A673 (cell line): ENCODE measurements around the gene CSNK2B. TPM values are rescaled to one million over a fixed set of nuclear protein-coding genes. Genes with fewer than 3 reads are reported as not detected.

ENCODE experiments used
- BruUV-seq: library from RNA; stranded (reverse); fragments of 400-500 nt; replicated peaks from 2 replicates; lab custom pipeline; 2021; lab: Mats Ljungman, UMichigan
- CTCF ChIA-PET: fragments of 300-600 bp; sonication (Branson Sonifier 250); formaldehyde crosslinking; loops from one replicate; lab custom pipeline; 2022; ENCODE audit warnings: antibody characterized with exemption; lab: Charles Lee
- POLR2A ChIA-PET: fragments of 300-600 bp; sonication (Branson Sonifier 250); formaldehyde crosslinking; loops from one replicate; lab custom pipeline; 2022; ENCODE audit warnings: antibody characterized with exemption; ENCODE audit not compliant: low non-redundant PET; lab: Charles Lee
- DNase-seq: peaks from one replicate; pipeline ENCODE4 v3.0.0-alpha.2; 2015; ENCODE audit warnings: low spot score
- H3K27ac ChIP-seq: fragments of 200-600 bp; sonication (generic); 2 replicates; pipeline ENCODE4 v1.5.1; 2016; ENCODE audit warnings: mixed run types, low read depth, mild to moderate bottlenecking, mixed read lengths, antibody characterized with exemption, low read length; ENCODE audit not compliant: poor library complexity, severe bottlenecking
- H3K27me3 ChIP-seq: fragments of 200-600 bp; sonication (generic); replicated peaks from 2 replicates; pipeline ENCODE4 v1.6.1; 2017; ENCODE audit warnings: mixed run types, low read depth, mild to moderate bottlenecking, mixed read lengths, antibody characterized with exemption, low read length; ENCODE audit not compliant: insufficient read depth, poor library complexity
- H3K36me3 ChIP-seq: fragments of 200-600 bp; sonication (generic); 2 replicates; pipeline ENCODE4 v1.6.1; 2016; ENCODE audit warnings: mixed run types, mild to moderate bottlenecking, mixed read lengths, antibody characterized with exemption, low read length; ENCODE audit not compliant: insufficient read depth, poor library complexity, severe bottlenecking
- H3K4me1 ChIP-seq: fragments of 200-600 bp; sonication (generic); 2 replicates; pipeline ENCODE4 v1.6.1; 2017; ENCODE audit warnings: mixed run types, mild to moderate bottlenecking, mixed read lengths, antibody characterized with exemption, low read length; ENCODE audit not compliant: insufficient read depth, poor library complexity, severe bottlenecking
- H3K4me3 ChIP-seq: fragments of 200-600 bp; sonication (generic); 2 replicates; pipeline ENCODE4 v1.5.1; 2016; ENCODE audit warnings: low read depth, mixed run types, mild to moderate bottlenecking, mixed read lengths, low read length; ENCODE audit not compliant: poor library complexity, severe bottlenecking
- H3K9me3 ChIP-seq: fragments of 200-600 bp; sonication (generic); 2 replicates; pipeline ENCODE4 v1.6.1; 2016; ENCODE audit warnings: mixed run types, low read depth, mild to moderate bottlenecking, mixed read lengths, antibody characterized with exemption, low read length; ENCODE audit not compliant: poor library complexity, severe bottlenecking
- CTCF ChIP-seq: fragments of 300-800, 200-600 bp; sonication (generic); conservative IDR thresholded peaks from 2 replicates; pipeline ENCODE4 v1.5.1; 2017; ENCODE audit warnings: low read depth, mild to moderate bottlenecking, antibody characterized with exemption, low read length, moderate library complexity, mixed read lengths
- EZH2 ChIP-seq: fragments of 200-600 bp; sonication (generic); IDR thresholded peaks from 2 replicates; pipeline ENCODE4 v1.6.1; 2017; ENCODE audit warnings: borderline replicate concordance, low read depth, mild to moderate bottlenecking, mixed read lengths, antibody characterized with exemption, low read length; ENCODE audit not compliant: poor library complexity, severe bottlenecking
- intact Hi-C: fragments of 100-400 bp; cut with micrococcal nuclease; formaldehyde crosslinking; loops from one replicate; pipeline ENCODE4 v1.10.0; 2022; ENCODE audit not compliant: unreplicated experiment
- total RNA-seq: library from RNA; stranded (reverse); gene quantifications from 2 replicates; pipeline ENCODE4 v1.2.3, GENCODE V29; 2021

CSNK2B gene
- total RNA-seq, 1 experiment from 2014 or later: 253 TPM

GRCh38 chr6:31692886-31693285 is 27.0 kb downstream of the CSNK2B start:
- H3K4me1 ChIP-seq: no peaks in the 10 kb centered on the region
- intact Hi-C loops: no loop called here
- CTCF ChIA-PET: no interaction called here
- POLR2A ChIA-PET: no interaction called here
- H3K27me3 ChIP-seq: no peaks in the 10 kb centered on the region
- no peak overlapping the region for H3K27ac ChIP-seq
- no peak overlapping the region for H3K4me3 ChIP-seq
- H3K36me3 ChIP-seq: peaks cover 34% of the 10 kb centered on the region
- no TSS peak for BruUV-seq
- TF ChIP-seq CTCF: no peak
- no peak for TF ChIP-seq EZH2
- DNase-seq: no peak
- H3K9me3 ChIP-seq: no peaks in the 10 kb centered on the region

DNA sequence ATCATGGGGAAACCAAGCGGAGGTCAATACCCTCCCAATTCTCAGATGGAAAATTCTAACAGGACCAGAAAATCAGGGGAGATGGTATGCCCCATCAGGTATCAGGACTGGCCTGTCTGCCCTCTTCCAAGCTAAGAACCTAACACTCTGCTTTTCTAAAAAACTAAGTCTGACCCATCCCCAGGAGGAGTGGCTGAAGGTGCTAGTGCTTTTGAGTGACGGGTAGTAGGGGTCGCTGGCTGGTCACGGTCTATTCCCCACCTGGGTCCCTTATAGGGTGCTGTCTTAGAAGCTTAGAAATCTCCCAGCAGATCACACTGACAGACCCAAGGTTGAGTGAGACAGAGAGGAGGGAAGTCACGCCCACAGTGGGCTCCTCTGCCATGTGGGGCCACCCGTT is 27.7 kb downstream of the CSNK2B start:
- H3K36me3 ChIP-seq: peaks cover 27% of the 10 kb centered on the region
- H3K27ac ChIP-seq: no peak overlapping the region
- no peak overlapping the region for H3K4me3 ChIP-seq
- no peaks in the 10 kb centered on the region for H3K27me3 ChIP-seq
- ChIA-PET CTCF (no interaction called here), POLR2A (no interaction called here)
- no TSS peak for BruUV-seq
- intact Hi-C loops: no loop called here
- TF ChIP-seq EZH2: no peak
- TF ChIP-seq CTCF: no peak
- no peak for DNase-seq
- no peaks in the 10 kb centered on the region for H3K4me1 ChIP-seq
- no peaks in the 10 kb centered on the region for H3K9me3 ChIP-seq

- no peak for DNase-seq
- Histone ChIP-seq H3K27me3 (no peaks in the 10 kb centered on the region), H3K4me1 (peaks cover 7% of the 10 kb centered on the region), H3K36me3 (peaks cover 17% of the 10 kb centered on the region), H3K9me3 (no peaks in the 10 kb centered on the region), H3K4me3 (no peak overlapping the region), H3K27ac (no peak overlapping the region)
- ChIA-PET CTCF (no interaction called here), POLR2A (no interaction called here)
- intact Hi-C loops: no loop called here
- no TSS peak for BruUV-seq
- TF ChIP-seq CTCF: no peak
- no peak for TF ChIP-seq EZH2
Measured at GRCh38 chr6:31697555-31697954, 31.7 kb downstream of the CSNK2B start.
